GM11168 (cell line): Measurements from ENCODE around the gene RASGRP4.
"Not testable (repeated sequence)": the region's sequence is repeated elsewhere in the genome, so short reads cannot be mapped to it uniquely, and the experiment has no call there.

ENCODE experiments used
- in situ Hi-C: fragments of 300-500 bp; cut with MboI; formaldehyde crosslinking; loops from one replicate; pipeline ENCODE4 v1.12.0; 2022; ENCODE audit warnings: low sequenced_read_pairs; ENCODE audit not compliant: unreplicated experiment

Gene RASGRP4

DNA sequence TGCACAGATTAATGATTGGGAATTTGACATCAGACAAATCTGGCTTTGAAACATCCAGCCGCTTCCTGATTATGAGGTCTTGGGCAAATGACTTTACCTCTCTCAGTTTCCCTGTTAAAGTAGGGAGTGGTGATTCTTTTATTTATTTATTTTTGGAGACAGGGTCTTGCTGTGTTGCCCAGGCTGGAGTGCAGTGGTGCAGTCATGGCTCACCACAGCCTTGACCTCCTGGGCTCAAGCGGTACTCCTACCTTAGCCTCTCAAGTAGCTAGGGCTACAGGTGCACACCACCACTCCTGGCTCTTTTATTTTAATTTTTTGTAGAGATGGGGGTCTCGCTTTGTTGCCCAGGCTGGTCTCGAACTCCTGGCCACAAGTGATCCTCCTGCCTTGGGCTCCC is 49.0 kb downstream of the RASGRP4 start:
- in situ Hi-C loops: no loop called here

DNA sequence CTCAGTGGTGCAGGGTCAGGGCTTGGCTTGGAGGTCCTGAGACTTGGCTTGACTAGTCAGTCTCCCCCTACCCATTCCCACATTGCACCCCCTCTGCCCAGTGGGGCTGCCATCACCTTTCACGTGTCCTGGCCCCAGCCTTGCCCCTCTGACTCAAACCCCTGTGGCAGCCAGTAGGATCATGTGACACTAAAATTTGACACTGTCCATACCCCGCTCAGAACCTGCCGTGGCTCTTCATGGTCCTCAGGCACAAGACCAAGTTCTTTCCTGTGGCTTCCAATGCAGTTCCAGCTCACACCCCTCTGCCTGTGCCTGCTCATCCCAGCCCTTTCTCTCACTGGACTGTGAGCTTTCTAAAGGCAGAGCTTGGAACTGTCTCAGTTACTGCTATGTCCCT is 49.4 kb downstream of the RASGRP4 start:
- in situ Hi-C loops: no loop called here

GRCh38 chr19:38375748-38376147 is 50.3 kb downstream of the RASGRP4 start:
- in situ Hi-C loops: no loop called here

DNA sequence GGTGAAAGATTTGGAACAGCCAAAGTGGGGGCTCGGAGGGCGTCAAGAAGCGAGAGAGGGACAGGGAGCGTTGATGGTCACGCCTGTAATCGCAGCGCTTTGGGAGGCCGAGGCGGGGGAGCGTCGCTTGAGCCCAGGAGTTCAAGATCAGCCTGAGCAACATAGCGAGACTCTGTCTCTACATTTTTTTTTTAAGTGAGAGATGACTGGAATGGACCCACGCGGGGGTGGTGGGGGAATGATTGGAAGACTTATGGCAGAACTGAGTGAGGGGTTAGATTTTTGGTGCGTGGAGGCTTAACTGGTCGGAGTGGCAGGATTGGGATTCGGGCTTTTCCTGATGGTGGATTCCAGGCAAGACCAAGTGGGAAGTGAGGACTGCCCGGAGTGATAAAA is 50.9 kb downstream of the RASGRP4 start:
- in situ Hi-C loops: no loop called here

DNA sequence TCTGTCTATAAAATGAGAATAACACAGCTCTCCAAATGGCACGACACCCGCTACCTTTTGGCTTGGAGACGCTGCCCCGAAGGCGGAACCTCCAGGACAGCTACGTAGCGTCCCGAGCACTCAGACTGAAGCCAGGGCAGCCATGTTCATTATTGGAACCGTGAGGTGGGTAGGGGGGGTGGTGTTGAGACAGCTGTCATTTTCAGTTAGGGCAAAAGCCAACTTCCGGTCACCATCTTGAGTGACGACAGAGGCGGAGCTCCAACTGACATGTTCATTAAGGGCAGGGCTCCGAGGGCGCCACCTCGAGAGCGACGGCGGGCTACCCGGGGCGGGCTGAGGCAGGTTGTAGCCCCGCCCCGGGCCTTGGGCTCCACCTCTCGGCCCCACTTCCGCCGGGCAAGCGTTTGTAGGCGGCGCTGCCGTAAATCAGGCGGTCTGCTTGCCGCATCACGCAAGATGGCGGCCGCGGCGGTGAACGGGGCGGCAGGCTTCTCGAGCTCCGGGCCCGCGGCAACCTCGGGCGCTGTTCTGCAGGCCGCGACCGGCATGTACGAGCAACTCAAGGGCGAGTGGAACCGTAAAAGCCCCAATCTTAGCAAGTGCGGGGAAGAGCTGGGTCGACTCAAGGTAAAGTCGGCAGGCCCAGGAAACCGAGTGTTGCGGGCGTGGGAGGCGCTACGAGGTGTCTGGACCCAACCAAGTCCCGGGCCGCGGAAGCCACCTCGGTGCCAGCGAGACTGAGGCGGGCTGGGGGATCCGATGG is 51.5 kb downstream of the RASGRP4 start, which contains the start of gene PSMD8:
Gene PSMD8 (plus strand): TSS at position 240 of the 766 bp plus-strand sequence. CDS start 31 bp downstream, at position 271.
- in situ Hi-C loops: no loop called here

DNA sequence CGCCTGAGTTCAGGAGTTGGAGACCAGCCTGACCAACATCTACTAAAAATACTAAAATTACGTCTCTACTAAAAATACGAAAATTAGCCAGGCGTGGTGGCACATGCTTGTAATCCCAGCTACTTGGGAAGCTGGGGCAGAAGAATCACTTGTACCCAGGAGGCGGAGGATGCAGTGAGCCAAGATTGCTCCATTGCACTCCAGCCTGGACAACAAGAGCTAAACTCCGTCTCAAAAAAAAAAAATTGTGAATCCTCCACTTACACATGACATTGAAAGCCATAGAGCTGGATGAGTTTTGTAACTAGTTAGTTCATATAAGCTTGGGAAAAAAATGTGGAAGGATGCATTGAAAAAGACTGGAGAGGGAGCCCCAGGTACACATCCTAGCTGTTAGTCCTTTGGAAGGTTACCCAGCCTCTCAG is 52.1 kb downstream of the RASGRP4 start:
- in situ Hi-C loops: no loop called here

DNA sequence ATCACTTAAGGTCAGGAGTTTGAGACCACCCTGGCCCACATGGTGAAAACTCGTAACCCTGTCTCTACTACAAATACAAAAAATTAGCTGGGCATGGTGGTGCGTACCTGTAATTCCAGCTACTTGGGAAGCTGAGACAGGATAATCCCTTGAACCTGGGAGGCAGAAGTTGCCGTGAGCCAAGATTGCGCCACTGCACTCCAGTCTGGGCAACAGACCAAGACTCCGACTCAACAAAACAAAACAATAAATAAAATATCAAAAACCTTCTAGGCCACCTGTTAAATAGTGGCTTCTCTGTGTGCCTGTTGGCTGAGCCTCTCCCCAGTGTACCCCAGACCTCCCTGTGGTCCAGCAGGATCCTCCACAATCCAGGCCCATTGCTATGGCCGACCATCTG is 54.9 kb downstream of the RASGRP4 start:
- in situ Hi-C loops: no loop called here

DNA sequence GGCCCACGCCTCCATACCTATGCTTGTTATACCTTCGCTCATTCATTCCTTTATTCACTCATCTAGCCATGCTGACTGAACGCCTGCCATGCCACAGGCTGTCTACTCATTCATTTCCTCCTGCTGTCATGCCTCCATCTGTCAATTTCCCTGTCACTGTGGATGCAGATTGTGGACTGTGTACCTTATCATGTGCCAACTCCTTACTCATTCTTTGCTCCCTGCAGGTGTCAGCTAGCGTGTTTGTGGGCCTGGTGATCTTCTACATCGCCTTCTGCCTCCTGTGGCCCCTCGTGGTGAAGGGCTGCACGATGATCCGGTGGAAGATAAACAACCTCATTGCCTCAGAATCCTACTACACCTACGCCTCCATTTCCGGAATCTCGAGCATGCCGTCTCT is 55.7 kb downstream of the RASGRP4 start:
- in situ Hi-C loops: no loop called here

DNA sequence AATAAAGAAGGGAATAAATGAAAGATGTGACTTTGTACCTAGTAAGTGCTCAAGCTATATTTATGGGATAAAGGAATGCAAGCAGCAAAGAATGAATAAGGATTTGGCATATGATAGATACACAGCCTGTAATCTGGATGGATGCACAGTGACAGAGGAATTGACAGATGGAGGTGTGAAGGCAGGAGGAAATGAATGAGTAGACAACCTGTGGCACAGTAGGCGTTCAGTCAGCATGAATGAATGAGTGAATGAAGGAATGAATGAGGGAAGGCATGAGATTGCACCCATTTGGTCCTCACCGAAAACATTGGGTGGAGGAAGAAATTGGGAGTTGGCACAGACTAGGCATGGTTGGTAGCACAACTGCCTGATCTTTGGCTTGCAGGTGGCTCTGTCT is 56.4 kb downstream of the RASGRP4 start:
- in situ Hi-C loops: no loop called here

GRCh38 chr19:38367041-38367440 is 59.0 kb downstream of the RASGRP4 start:
- in situ Hi-C loops: no loop called here

DNA sequence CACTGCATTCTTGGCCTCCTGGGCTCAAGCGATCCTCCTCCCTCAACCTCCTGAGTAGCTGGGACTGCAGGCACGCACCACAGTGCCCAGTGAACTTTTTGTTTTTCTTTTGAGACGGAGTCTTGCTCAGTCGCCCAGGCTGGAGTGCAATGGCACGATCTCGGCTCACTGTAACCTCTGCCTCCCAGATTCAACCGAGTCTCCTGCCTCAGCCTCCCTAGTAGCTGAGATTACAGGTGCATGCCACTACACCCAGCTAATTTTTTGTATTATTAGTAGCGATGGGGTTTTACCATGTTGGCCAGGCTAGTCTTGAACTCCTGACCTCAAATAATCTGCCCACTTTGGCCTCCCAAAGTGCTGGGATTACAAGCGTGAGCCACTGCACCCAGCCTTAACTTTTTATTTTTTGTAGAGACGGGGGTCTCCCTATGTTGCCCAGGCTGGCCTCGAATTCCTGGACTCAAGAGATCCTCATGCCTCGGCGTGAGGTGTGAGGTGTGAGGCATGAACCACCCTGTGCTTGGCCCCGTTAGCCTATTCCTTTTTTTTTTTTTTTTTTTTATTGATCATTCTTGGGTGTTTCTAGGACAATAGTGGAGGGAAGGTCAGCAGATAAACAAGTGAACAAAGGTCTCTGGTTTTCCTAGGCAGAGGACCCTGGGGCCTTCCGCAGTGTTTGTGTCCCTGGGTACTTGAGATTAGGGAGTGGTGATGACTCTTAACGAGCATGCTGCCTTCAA is 62.9 kb downstream of the RASGRP4 start:
- in situ Hi-C loops: not testable (repeated sequence)

GRCh38 chr19:38362076-38362945 is 63.7 kb downstream of the RASGRP4 start:
- in situ Hi-C loops: no loop called here

DNA sequence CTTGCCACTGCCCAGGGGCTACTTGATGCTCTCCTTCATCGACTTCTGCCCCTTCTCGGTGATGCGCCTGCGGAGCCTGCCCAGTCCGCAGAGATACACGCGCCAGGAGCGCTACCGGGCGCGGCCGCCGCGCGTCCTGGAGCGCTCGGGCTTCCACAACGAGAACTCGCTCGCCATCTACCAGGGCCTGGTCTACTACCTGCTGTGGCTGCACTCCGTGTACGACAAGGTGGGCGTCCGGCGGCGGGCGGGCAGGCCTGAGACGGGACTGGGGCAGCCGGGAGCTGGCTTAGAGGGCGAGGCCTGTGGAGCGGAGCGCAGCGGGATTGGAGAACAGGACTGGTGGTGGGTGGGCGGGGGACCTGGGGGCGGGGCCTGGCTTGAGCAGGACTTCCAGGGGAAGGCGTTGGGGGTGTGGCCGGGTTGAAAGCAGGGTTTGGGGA is 64.4 kb downstream of the RASGRP4 start:
- in situ Hi-C loops: no loop called here

GRCh38 chr19:38360839-38361631 is 65.0 kb downstream of the RASGRP4 start:
- in situ Hi-C loops: no loop called here

GRCh38 chr19:38360351-38360750 is 65.7 kb downstream of the RASGRP4 start:
- in situ Hi-C loops: no loop called here

- in situ Hi-C loops: no loop called here
Measured at GRCh38 chr19:38359242-38360021, 66.6 kb downstream of the RASGRP4 start.
